Activated CD8-positive, alpha-beta T cell treated with anti-CD3 and anti-CD28 coated beads for 36 hours (primary cell): Measurements from ENCODE around the gene VPS39. TPM values are rescaled to one million over a fixed set of nuclear protein-coding genes. Genes with fewer than 3 reads are reported as not detected.
A peak's percentile ranks its signal among the peaks of the same experiment; 100 is the strongest.

Source experiments
- ATAC-seq: fragments of 200-7000 bp; cut with Tn5 transposase; one replicate; pipeline ENCODE4 v1.10.0; 2021; ENCODE audit warnings: mild to moderate bottlenecking, moderate library complexity
- CTCF ChIA-PET: fragments of 350-600 bp; sonication (Branson Sonifier 250); formaldehyde crosslinking; loops from one replicate; lab custom pipeline; 2021; ENCODE audit warnings: antibody characterized with exemption; lab: Charles Lee
- POLR2A ChIA-PET: fragments of 350-600 bp; sonication (Branson Sonifier 250); formaldehyde crosslinking; loops from one replicate; lab custom pipeline; 2021; ENCODE audit warnings: antibody characterized with exemption; lab: Charles Lee
- DNase-seq: peaks from one replicate; pipeline ENCODE4 v3.0.0-alpha.2; 2020
- H3K27ac Mint-ChIP-seq: one replicate; pipeline ENCODE4 v1.8.0; 2021; ENCODE audit warnings: mild to moderate bottlenecking, mixed read lengths
- H3K27me3 Mint-ChIP-seq: one replicate; pipeline ENCODE4 v1.8.0; 2021; ENCODE audit warnings: mixed read lengths
- H3K36me3 Mint-ChIP-seq: one replicate; pipeline ENCODE4 v1.8.0; 2021; ENCODE audit warnings: low read depth, mixed read lengths
- H3K4me1 Mint-ChIP-seq: one replicate; pipeline ENCODE4 v1.8.0; 2021; ENCODE audit warnings: low read depth, mixed read lengths
- H3K4me3 Mint-ChIP-seq: one replicate; pipeline ENCODE4 v1.8.0; 2021; ENCODE audit warnings: mild to moderate bottlenecking, moderate library complexity, mixed read lengths
- H3K9me3 Mint-ChIP-seq: one replicate; pipeline ENCODE4 v1.8.0; 2021; ENCODE audit warnings: mixed read lengths
- CTCF ChIP-seq: fragments of 200-600 bp; IDR thresholded peaks from one replicate; pipeline ENCODE4 v1.8.0; 2022; ENCODE audit warnings: antibody characterized with exemption, mild to moderate bottlenecking
- intact Hi-C: fragments of 100-400 bp; cut with micrococcal nuclease; formaldehyde crosslinking; loops from one replicate; pipeline ENCODE4 v1.10.0; 2022
- total RNA-seq, 2 experiments: library from RNA; stranded (reverse); gene quantifications; one replicate each; pipeline ENCODE4 v1.2.3, GENCODE V29; 2021

VPS39 gene
- total RNA-seq, 2 experiments from 2014 or later = 47.3 to 49.8 TPM

GRCh38 chr15:42215913-42216829 lies 8.1 kb upstream of the VPS39 start:
- Mint-ChIP-seq H3K4me1 (peaks cover 17% of the 10 kb centered on the region), H3K27ac (peak overlapping the region; percentile 72), H3K36me3 (peaks cover 21% of the 10 kb centered on the region), H3K4me3 (no peak overlapping the region), H3K27me3 (no peaks in the 10 kb centered on the region), H3K9me3 (no peaks in the 10 kb centered on the region)
- TF ChIP-seq CTCF = no peak
- DNase-seq = no peak
- intact Hi-C loops = no loop called here
- CTCF ChIA-PET = no interaction called here
- POLR2A ChIA-PET = interaction anchor here (0.7 kb wide), 1 partner anchor 9 kb away, joined by 3 read pairs; no protein-coding TSS in a partner anchor
- no peak for ATAC-seq

GRCh38 chr15:42214600-42214999 lies 6.5 kb upstream of the VPS39 start:
- Mint-ChIP-seq H3K4me3 (no peak overlapping the region), H3K4me1 (peaks cover 17% of the 10 kb centered on the region), H3K27ac (peak overlapping the region; percentile 26), H3K27me3 (no peaks in the 10 kb centered on the region), H3K9me3 (no peaks in the 10 kb centered on the region), H3K36me3 (peaks cover 21% of the 10 kb centered on the region)
- CTCF ChIA-PET = no interaction called here
- POLR2A ChIA-PET = no interaction called here
- DNase-seq (no peak), ATAC-seq (no peak)
- TF ChIP-seq CTCF = no peak
- intact Hi-C loops = no loop called here

- Mint-ChIP-seq H3K27ac (peak overlapping the region; percentile 50), H3K36me3 (peaks cover 17% of the 10 kb centered on the region), H3K4me1 (peaks cover 17% of the 10 kb centered on the region), H3K4me3 (no peak overlapping the region), H3K27me3 (no peaks in the 10 kb centered on the region), H3K9me3 (no peaks in the 10 kb centered on the region)
- ChIA-PET CTCF (interaction anchor here (0.7 to 1.2 kb wide), 2 partner anchors 12 to 14 kb away, joined by 3 read pairs; no protein-coding TSS in a partner anchor), POLR2A (interaction anchor here (1.0 kb wide), 1 partner anchor 60 kb away, joined by 3 read pairs; the partner anchor contains the start of genes GANC and TMEM87A)
- intact Hi-C loops = no loop called here
- ATAC-seq (no peak), DNase-seq (no peak)
- no peak for TF ChIP-seq CTCF
These were observed 5.4 kb upstream of the VPS39 start for GRCh38 chr15:42213511-42213910.

- no peaks in the 10 kb centered on the region for H3K9me3 Mint-ChIP-seq
- POLR2A ChIA-PET = interaction anchor here (0.6 kb wide), 1 partner anchor 85 kb away, joined by 3 read pairs; no protein-coding TSS in a partner anchor
- intact Hi-C loops = no loop called here
- no peaks in the 10 kb centered on the region for H3K27me3 Mint-ChIP-seq
- no peak for TF ChIP-seq CTCF
- CTCF ChIA-PET = interaction anchor here (2.0 kb wide), 1 partner anchor 42 kb away, joined by 4 read pairs; no protein-coding TSS in a partner anchor
- no peak for ATAC-seq
- H3K36me3 Mint-ChIP-seq = peaks cover 17% of the 10 kb centered on the region
- no peak for DNase-seq
- no peak overlapping the region for H3K4me3 Mint-ChIP-seq
- H3K4me1 Mint-ChIP-seq = peaks cover 26% of the 10 kb centered on the region
- H3K27ac Mint-ChIP-seq = no peak overlapping the region
These were observed 2.6 kb upstream of the VPS39 start for GRCh38 chr15:42210696-42211095.

GRCh38 chr15:42206406-42206805 lies 1.7 kb downstream of the VPS39 start:
- H3K4me3 Mint-ChIP-seq = peak overlapping the region; percentile 95

More at GRCh38 chr15:42206406-42206805, 1.7 kb downstream of the VPS39 start:
- ChIA-PET CTCF (no interaction called here), POLR2A (no interaction called here)
- intact Hi-C loops = no loop called here
- peaks cover 37% of the 10 kb centered on the region for H3K4me1 Mint-ChIP-seq
- TF ChIP-seq CTCF = no peak
- no peaks in the 10 kb centered on the region for H3K9me3 Mint-ChIP-seq
- no peak for DNase-seq
- H3K27ac Mint-ChIP-seq = no peak overlapping the region
- peaks cover 22% of the 10 kb centered on the region for H3K36me3 Mint-ChIP-seq
- ATAC-seq = no peak
- H3K27me3 Mint-ChIP-seq = no peaks in the 10 kb centered on the region
